Right cardiac atrium (tissue), 5 donors: Measurements from ENCODE around the gene ZNF578. TPM values are rescaled to one million over a fixed set of nuclear protein-coding genes. Genes with fewer than 3 reads are reported as not detected.

Experiments
- polyA plus RNA-seq: library from polyadenylated mRNA; stranded (reverse); fragments of 200-250 nt; gene quantifications from one replicate; pipeline ENCODE4 v1.2.3, GENCODE V29; 2013
- total RNA-seq, 4 donors: library from RNA; stranded (reverse); fragmentation: NEBNext Ultra II Directional; extraction: Animal tissue kit (Norgen Biotek cat#: 25700); gene quantifications; one replicate each; pipeline ENCODE4 v1.2.1, GENCODE V29; 2021
- donor health status: healthy with polysubstance abuse.
- donor health status: DM: no; HTN: yes; CAD: no.
- donor health status: DM: no; HTN: no; CAD: no.
- donor health status: DM: no; HTN: yes; CAD: no; lungs with severe emphysema.
- donor health status: DM: yes; HTN: yes; CAD: no.

The ZNF578 gene
- total and polyA plus RNA-seq, 5 donors: 1.2 to 4.8 (median 2.5) TPM

Other genes with a start within 250 kb of the ZNF578 start
- 10 to 100 TPM; 11.5 to 14.9 (median 12.4) TPM for gene ZNF766, start 184.0 kb upstream of the ZNF578 start, total RNA-seq
- 3.8 TPM for gene ZNF766, start 184.0 kb upstream of the ZNF578 start, polyA plus RNA-seq
- gene ZNF480, start 156.4 kb upstream of the ZNF578 start, total RNA-seq: 10 to 100 TPM; 17.3 to 21.8 (median 18.5) TPM
- gene ZNF480, start 156.4 kb upstream of the ZNF578 start, polyA plus RNA-seq: 13.4 TPM
- 1 to 10 TPM; 1.4 to 3.4 (median 3.3) TPM for gene ZNF610, start 117.3 kb upstream of the ZNF578 start, total RNA-seq
- 2.8 TPM for gene ZNF610, start 117.3 kb upstream of the ZNF578 start, polyA plus RNA-seq
- 10 to 100 TPM; 18.1 to 24.1 (median 20.9) TPM for gene ZNF880, start 83.6 kb upstream of the ZNF578 start, total RNA-seq
- gene ZNF880, start 83.6 kb upstream of the ZNF578 start, polyA plus RNA-seq: 18.3 TPM
- gene ZNF528, start 55.7 kb upstream of the ZNF578 start, total RNA-seq: 10 to 100 TPM; 17.9 to 21.3 (median 19.4) TPM
- 14.4 TPM for gene ZNF528, start 55.7 kb upstream of the ZNF578 start, polyA plus RNA-seq
- gene ZNF534, start 24.4 kb upstream of the ZNF578 start, total RNA-seq: under 1 TPM; 0.50 to 0.59 (median 0.55) TPM
- 0.34 TPM for gene ZNF534, start 24.4 kb upstream of the ZNF578 start, polyA plus RNA-seq
- gene ZNF808, start 74.1 kb downstream of the ZNF578 start, total RNA-seq: 10 to 100 TPM; 27.6 to 34.2 (median 30.3) TPM
- 9.0 TPM for gene ZNF808, start 74.1 kb downstream of the ZNF578 start, polyA plus RNA-seq
- gene ZNF701, start 116.7 kb downstream of the ZNF578 start, total RNA-seq: 10 to 100 TPM; 16.2 to 19.7 (median 19.1) TPM
- gene ZNF701, start 116.7 kb downstream of the ZNF578 start, polyA plus RNA-seq: 11.5 TPM
- 10 to 100 TPM; 19.2 to 27.4 (median 22.5) TPM for gene ZNF83, start 184.8 kb downstream of the ZNF578 start, total RNA-seq
- gene ZNF83, start 184.8 kb downstream of the ZNF578 start, polyA plus RNA-seq: 24.9 TPM